ENCODE data around the gene KLF2. TPM values are rescaled to one million over a fixed set of nuclear protein-coding genes. Genes with fewer than 3 reads are reported as not detected.

The KLF2 gene
- total RNA-seq, 2 experiments from 2014 or later: 0.18 to 0.23 TPM

DNA sequence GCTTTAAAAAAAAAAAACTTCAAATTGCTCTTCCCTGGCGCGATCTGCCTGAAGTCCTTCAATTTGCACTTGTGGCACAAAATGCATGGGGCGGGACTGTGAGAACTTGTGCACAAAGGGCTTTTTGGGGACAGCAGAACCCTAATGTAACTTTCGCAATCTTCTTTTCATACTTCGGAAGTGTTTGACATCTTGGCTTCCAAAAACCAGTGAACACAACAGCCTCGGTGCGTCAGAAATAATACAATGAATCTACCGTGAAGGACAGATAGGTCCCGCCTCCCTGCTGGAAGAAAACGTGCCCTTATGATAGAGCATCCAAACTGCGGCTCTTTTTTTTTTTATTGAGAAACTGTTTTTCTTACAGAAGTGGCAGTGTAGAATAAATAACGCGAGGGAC, 36.6 kb downstream of the KLF2 start:
- no peak overlapping the region for H3K27ac Mint-ChIP-seq
- DNase-seq: no peak
- no peak overlapping the region for H3K4me3 Mint-ChIP-seq
- H3K4me1 Mint-ChIP-seq: peaks cover 70% of the 10 kb centered on the region
- H3K36me3 Mint-ChIP-seq: peaks cover 10% of the 10 kb centered on the region
- H3K9me3 Mint-ChIP-seq: no peaks in the 10 kb centered on the region
- peaks cover 19% of the 10 kb centered on the region for H3K27me3 Mint-ChIP-seq

GRCh38 chr19:16361926-16362325, 37.3 kb downstream of the KLF2 start:
- H3K27me3 Mint-ChIP-seq: peaks cover 26% of the 10 kb centered on the region
- no peak overlapping the region for H3K4me3 Mint-ChIP-seq
- peaks cover 10% of the 10 kb centered on the region for H3K36me3 Mint-ChIP-seq
- H3K9me3 Mint-ChIP-seq: no peaks in the 10 kb centered on the region
- no peak overlapping the region for H3K27ac Mint-ChIP-seq
- peaks cover 71% of the 10 kb centered on the region for H3K4me1 Mint-ChIP-seq
- DNase-seq: no peak

DNA sequence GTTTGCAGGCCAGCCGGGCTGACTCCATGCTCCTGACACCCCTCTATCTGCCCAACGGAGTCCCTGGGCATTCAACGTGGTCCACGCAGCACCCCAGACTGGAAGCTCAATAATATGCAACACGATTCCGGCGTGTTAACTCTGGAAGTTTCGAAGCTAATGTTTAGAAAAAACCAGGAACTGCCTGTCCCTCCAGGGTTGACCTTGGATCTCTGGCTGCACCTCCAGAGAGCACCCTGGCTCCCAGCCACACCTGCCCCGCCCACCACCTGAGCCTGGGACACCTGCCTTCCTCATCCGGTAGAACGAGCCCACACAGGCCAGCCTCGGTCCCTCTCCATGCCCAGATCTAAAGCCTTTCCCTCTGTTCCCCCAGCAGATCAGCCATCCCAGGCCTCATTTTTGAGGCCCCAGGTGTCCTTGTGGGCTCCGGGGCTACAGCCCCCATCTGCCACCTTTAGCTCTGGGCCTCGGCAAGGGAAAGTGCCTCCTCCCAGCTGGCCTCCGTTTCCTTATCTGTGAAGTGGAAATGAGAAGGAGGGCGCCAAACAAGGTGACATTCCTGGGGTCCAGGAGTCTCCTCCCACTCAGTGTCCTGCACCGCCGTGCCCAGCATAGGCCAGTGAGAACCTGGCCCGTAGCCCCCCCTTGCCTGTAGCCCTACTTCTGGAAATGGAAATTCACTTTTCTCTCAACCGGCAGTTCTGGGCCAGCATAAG, 38.7 kb downstream of the KLF2 start:
- no peak overlapping the region for H3K4me3 Mint-ChIP-seq

DNA sequence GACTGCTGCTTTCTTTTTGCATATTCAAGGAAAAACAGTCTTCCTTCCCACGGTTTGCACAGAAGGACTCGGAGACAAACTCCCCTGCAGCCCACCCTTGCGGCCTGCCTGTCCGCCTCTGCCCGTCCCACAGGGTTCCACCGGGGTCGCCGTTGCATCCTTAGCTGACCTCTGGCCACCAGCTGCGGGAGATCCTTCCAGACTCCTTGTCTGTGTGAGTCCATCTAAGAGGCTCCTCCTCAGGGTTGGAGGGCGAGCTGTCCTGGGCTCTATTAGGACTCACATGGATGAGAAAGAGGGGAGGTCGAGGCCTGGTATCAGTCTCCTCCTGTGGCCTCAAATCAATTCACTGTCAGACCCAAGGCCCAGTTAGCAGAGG, 39.2 kb downstream of the KLF2 start:
- Mint-ChIP-seq H3K9me3 (no peaks in the 10 kb centered on the region), H3K4me1 (peaks cover 66% of the 10 kb centered on the region), H3K27me3 (peaks cover 29% of the 10 kb centered on the region), H3K27ac (no peak overlapping the region), H3K36me3 (peaks cover 6% of the 10 kb centered on the region), H3K4me3 (no peak overlapping the region)
- DNase-seq: no peak

More for the DNA sequence above, 38.7 kb downstream of the KLF2 start:
- Mint-ChIP-seq H3K9me3 (no peaks in the 10 kb centered on the region), H3K27ac (no peak overlapping the region), H3K4me1 (peaks cover 69% of the 10 kb centered on the region), H3K27me3 (peaks cover 29% of the 10 kb centered on the region), H3K36me3 (peaks cover 6% of the 10 kb centered on the region)
- DNase-seq: no peak

DNA sequence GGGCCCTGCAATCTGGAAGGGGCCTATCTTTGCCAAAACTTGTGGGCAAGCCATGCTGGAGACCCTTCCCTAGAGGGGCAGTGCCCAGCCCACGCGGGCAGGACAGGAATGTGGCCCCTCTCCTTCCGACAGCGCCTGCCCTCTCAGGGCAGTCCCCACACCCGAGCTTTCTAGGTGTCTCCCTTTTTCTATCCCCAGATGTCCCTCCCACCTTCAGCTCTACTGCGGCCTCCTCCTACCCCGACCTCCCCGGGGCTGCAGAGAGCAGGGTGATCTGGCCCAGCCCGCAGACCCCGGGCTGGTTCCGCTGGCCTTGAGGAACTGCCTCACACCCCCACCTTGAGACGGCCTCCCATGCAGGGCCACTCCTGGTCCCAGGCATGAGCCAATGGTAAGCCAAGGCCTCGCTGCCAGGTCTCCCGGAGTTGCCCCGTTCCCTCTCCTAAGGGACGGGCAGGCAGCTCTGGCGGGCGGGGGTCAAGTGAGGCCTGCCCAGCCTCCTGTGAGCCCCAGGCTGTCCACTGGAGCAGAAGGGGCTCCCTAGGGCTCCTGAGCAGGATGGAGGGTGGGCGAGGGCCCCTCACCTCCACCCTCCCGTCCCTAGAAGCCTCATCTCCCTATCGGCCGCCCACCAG, 39.7 kb downstream of the KLF2 start:
- Mint-ChIP-seq H3K9me3 (no peaks in the 10 kb centered on the region), H3K4me1 (peaks cover 62% of the 10 kb centered on the region), H3K27me3 (peaks cover 29% of the 10 kb centered on the region), H3K36me3 (peaks cover 4% of the 10 kb centered on the region), H3K27ac (no peak overlapping the region), H3K4me3 (no peak overlapping the region)
- no peak for DNase-seq

DNA sequence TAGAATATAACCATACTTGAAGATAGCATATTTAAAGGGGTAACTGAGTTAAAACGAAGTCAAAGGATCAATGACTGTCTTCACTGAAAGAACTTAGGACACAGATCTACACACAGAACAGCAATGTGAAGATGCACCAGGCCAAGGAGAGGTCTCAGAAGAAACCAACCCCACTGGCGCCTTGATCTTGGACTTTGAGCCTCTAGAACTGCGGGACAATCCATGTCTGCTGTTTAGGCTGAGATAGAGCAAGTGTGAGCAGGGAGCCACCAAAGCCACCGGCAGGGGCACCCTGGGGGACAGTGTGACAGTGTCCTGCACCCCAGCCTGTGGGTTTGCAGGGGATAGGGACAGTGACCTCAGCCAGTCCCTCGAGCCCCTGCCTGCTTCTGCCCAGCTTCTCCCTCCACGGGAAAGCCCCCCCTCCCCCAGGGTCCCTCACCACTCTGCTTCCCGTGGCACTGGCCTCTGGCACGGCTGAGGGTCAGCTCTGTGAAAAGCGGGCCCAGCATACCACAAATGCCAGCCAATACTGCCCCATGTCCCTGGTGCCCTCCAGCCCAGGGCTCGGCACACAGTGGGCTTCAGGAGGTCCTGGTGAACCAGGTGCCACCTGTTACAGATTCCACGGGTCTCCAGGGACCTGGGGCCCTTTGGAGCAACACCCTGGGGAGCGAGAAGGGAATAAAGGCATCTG, 40.8 kb downstream of the KLF2 start:
- Mint-ChIP-seq H3K27me3 (peaks cover 31% of the 10 kb centered on the region), H3K9me3 (no peaks in the 10 kb centered on the region), H3K27ac (no peak overlapping the region), H3K4me3 (no peak overlapping the region), H3K4me1 (peaks cover 55% of the 10 kb centered on the region), H3K36me3 (peaks cover 4% of the 10 kb centered on the region)
- no peak for DNase-seq

GRCh38 chr19:16366056-16366432, 41.4 kb downstream of the KLF2 start:
- Mint-ChIP-seq H3K27me3 (peaks cover 33% of the 10 kb centered on the region), H3K4me3 (peak overlapping the region; percentile 58), H3K36me3 (peaks cover 4% of the 10 kb centered on the region), H3K27ac (no peak overlapping the region), H3K9me3 (no peaks in the 10 kb centered on the region), H3K4me1 (peaks cover 55% of the 10 kb centered on the region)
- no peak for DNase-seq

GRCh38 chr19:16366433-16367260, 42.0 kb downstream of the KLF2 start:
- Mint-ChIP-seq H3K4me3 (peak overlapping the region; percentile 58), H3K4me1 (peaks cover 56% of the 10 kb centered on the region), H3K36me3 (no peaks in the 10 kb centered on the region), H3K27ac (peak overlapping the region; percentile 44), H3K9me3 (no peaks in the 10 kb centered on the region), H3K27me3 (peaks cover 33% of the 10 kb centered on the region)
- no peak for DNase-seq

GRCh38 chr19:16367261-16367683, 42.6 kb downstream of the KLF2 start:
- H3K4me3 Mint-ChIP-seq: peak overlapping the region; percentile 58
- peaks cover 33% of the 10 kb centered on the region for H3K27me3 Mint-ChIP-seq

DNA sequence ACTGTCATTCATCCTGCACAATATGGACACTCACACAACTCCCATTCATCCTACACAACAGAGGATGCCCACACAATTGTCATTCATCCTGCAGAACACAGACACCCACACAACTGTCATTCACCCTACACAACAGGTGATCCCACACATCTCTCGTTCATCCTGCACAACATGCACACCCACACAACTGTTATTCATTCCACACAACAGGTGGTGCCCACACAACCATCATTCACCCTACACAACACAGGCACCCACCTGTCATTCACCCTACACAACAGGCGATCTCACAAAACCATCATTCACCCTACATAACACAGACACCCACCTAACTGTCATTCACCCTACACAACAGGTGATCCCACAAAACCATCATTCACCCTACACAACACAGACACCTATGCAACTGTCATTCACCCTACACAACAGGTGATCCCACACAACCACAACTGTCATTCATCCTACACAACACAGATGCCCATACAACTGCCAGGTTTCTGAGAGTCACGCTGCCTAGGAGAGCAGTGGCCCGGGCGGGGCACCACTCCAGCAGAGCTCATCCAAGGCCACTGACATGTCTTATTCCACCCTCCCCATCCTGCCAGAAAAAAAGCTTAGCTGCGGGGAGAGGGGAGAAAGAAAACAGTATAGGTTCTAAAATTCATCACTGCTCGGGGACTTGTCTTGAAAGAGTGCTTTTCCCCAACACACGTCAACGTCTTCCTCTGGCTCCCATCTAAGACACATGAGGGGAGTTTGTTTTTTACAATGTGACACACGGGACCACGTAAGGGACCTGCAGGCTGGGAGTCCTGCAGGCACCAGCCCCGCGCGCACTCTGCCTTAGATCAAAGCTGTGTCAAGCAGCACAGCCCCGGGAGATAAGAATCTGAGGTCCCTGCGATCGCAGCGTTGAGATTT, 44.0 kb downstream of the KLF2 start:
- Mint-ChIP-seq H3K27ac (no peak overlapping the region), H3K9me3 (no peaks in the 10 kb centered on the region), H3K36me3 (peaks cover 3% of the 10 kb centered on the region), H3K4me1 (peaks cover 62% of the 10 kb centered on the region), H3K4me3 (no peak overlapping the region), H3K27me3 (peaks cover 28% of the 10 kb centered on the region)
- no peak for DNase-seq

More at GRCh38 chr19:16367261-16367683, 42.6 kb downstream of the KLF2 start:
- peak overlapping the region; percentile 44 for H3K27ac Mint-ChIP-seq
- H3K9me3 Mint-ChIP-seq: no peaks in the 10 kb centered on the region
- H3K36me3 Mint-ChIP-seq: no peaks in the 10 kb centered on the region
- H3K4me1 Mint-ChIP-seq: peaks cover 58% of the 10 kb centered on the region
- peak; percentile 62 for DNase-seq

DNA sequence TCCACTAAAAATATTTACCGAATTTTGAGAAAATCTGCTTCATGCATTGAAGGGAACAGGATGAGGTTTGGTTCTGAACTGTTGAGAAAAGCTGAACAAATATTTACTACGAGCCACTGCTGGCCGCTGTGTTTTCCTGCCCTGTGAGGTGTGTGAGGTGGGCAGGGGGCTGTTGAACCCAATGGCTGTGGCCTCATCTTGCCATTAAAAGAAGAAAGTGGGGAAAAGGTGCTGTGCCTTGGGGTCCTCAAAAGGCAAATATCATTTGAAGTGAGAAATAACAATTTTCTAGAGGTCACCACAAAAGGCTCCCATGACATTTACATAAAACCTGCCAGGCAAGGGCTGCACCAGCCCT, 44.7 kb downstream of the KLF2 start:
- Mint-ChIP-seq H3K4me3 (peak overlapping the region; percentile 6), H3K36me3 (peaks cover 9% of the 10 kb centered on the region), H3K27me3 (peaks cover 24% of the 10 kb centered on the region), H3K9me3 (no peaks in the 10 kb centered on the region), H3K27ac (no peak overlapping the region), H3K4me1 (peaks cover 65% of the 10 kb centered on the region)
- DNase-seq: no peak

- Mint-ChIP-seq H3K4me3 (peak overlapping the region; percentile 6), H3K36me3 (peaks cover 11% of the 10 kb centered on the region), H3K27me3 (peaks cover 24% of the 10 kb centered on the region), H3K9me3 (no peaks in the 10 kb centered on the region), H3K27ac (peak overlapping the region; percentile 43), H3K4me1 (peaks cover 69% of the 10 kb centered on the region)
- DNase-seq: no peak
Measured at GRCh38 chr19:16369664-16370576, 45.3 kb downstream of the KLF2 start.

GRCh38 chr19:16370641-16371391, 46.2 kb downstream of the KLF2 start:
- H3K27me3 Mint-ChIP-seq: peaks cover 18% of the 10 kb centered on the region
- H3K27ac Mint-ChIP-seq: peak overlapping the region; percentile 55
- peaks cover 70% of the 10 kb centered on the region for H3K4me1 Mint-ChIP-seq
- peak overlapping the region; percentile 50 for H3K4me3 Mint-ChIP-seq
- DNase-seq: no peak
- H3K9me3 Mint-ChIP-seq: no peaks in the 10 kb centered on the region
- H3K36me3 Mint-ChIP-seq: peaks cover 19% of the 10 kb centered on the region
